GM13976 (cell line): Measurements from ENCODE around the gene CLCA1.

ENCODE experiments used
- DNase-seq: peaks from one replicate; pipeline ENCODE4 v3.0.0; 2012; ENCODE audit warnings: low spot score
- in situ Hi-C: fragments of 300-500 bp; cut with MboI; formaldehyde crosslinking; loops from one replicate; pipeline ENCODE4 v1.12.0; 2022; ENCODE audit warnings: low sequenced_read_pairs, mixed read lengths, inconsistent platforms; ENCODE audit not compliant: unreplicated experiment
- TF ChIP-seq, protein P1 (sequence below): IDR thresholded peaks from 2 replicates; pipeline ENCODE4 v1.5.1; 2012; ENCODE audit warnings: borderline replicate concordance, mild to moderate bottlenecking; ENCODE audit not compliant: insufficient read depth; ENCODE audit errors: extremely low read depth, missing control alignments, control extremely low read depth

The CLCA1 gene

GRCh38 chr1:86429122-86429725 is 39.5 kb upstream of the CLCA1 start:
- in situ Hi-C loops = no loop called here
- TF ChIP-seq, protein P1, sequence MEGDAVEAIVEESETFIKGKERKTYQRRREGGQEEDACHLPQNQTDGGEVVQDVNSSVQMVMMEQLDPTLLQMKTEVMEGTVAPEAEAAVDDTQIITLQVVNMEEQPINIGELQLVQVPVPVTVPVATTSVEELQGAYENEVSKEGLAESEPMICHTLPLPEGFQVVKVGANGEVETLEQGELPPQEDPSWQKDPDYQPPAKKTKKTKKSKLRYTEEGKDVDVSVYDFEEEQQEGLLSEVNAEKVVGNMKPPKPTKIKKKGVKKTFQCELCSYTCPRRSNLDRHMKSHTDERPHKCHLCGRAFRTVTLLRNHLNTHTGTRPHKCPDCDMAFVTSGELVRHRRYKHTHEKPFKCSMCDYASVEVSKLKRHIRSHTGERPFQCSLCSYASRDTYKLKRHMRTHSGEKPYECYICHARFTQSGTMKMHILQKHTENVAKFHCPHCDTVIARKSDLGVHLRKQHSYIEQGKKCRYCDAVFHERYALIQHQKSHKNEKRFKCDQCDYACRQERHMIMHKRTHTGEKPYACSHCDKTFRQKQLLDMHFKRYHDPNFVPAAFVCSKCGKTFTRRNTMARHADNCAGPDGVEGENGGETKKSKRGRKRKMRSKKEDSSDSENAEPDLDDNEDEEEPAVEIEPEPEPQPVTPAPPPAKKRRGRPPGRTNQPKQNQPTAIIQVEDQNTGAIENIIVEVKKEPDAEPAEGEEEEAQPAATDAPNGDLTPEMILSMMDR = no peak
- no peak for DNase-seq

GRCh38 chr1:86429835-86430234 is 38.9 kb upstream of the CLCA1 start:
- TF ChIP-seq, protein P1 = no peak
- in situ Hi-C loops = no loop called here
- DNase-seq = no peak

GRCh38 chr1:86430376-86430775 is 38.4 kb upstream of the CLCA1 start:
- TF ChIP-seq, protein P1 = no peak
- in situ Hi-C loops = no loop called here
- no peak for DNase-seq

GRCh38 chr1:86434059-86434458 is 34.7 kb upstream of the CLCA1 start:
- DNase-seq = no peak
- in situ Hi-C loops = no loop called here
- TF ChIP-seq, protein P1 = no peak

DNA sequence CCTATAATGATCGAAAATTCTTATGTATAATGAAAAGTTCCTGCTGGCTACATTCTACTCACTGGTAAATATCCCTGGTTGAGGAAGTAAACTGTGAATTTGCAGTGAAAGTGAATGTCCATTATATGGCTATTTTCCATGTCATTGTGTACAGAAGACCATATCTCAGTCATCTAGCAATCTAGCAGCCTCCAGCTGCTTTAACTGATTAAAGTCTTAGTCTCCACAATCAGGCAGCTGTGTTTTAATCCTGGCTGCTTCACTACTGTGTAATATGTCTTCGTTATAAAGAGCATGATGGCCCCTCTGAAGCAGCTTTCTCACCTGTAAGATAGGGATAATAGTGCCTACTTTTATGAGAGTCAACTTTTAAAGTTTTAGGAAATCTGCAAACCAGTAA is 33.4 kb upstream of the CLCA1 start:
- TF ChIP-seq, protein P1 = no peak
- DNase-seq = no peak
- in situ Hi-C loops = no loop called here

DNA sequence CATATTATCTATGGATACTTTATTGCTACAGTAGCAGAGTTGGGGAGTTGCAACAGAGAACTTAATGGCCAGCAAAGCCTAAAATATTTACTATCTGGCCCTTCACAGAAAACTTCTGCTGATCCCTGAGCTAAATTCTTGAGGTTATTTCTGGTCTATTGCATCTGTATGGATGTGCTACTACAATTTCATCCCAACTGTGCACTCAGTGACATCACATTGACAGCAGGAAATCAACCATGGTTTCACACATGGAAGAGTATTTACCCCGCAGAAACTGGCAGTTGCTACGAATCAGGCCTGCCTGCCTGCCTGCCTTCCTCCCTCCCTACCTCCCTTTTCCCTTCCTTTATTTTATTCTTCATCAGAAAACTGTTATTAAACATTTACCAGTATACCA is 32.7 kb upstream of the CLCA1 start:
- no peak for DNase-seq
- in situ Hi-C loops = no loop called here
- TF ChIP-seq, protein P1 = no peak
